GM12874 (cell line): Measurements from ENCODE around the gene FITM1.

Experiments used
- CTCF ChIP-seq: IDR thresholded peaks from 2 replicates; pipeline ENCODE4 v1.5.1; 2011; ENCODE audit warnings: low read depth, mild to moderate bottlenecking, control low read depth, low read length, moderate library complexity; ENCODE audit not compliant: insufficient read depth

FITM1 gene

GRCh38 chr14:24177041-24177825 is 46.8 kb downstream of the FITM1 start:
- no peak for TF ChIP-seq CTCF

- TF ChIP-seq CTCF = no peak
These were observed 47.4 kb downstream of the FITM1 start for GRCh38 chr14:24177891-24178290.

- TF ChIP-seq CTCF = no peak
These were observed 48.1 kb downstream of the FITM1 start for GRCh38 chr14:24178399-24179178.

GRCh38 chr14:24179294-24179960 is 49.0 kb downstream of the FITM1 start:
- no peak for TF ChIP-seq CTCF

GRCh38 chr14:24179961-24180796 is 49.7 kb downstream of the FITM1 start:
- TF ChIP-seq CTCF = no peak

GRCh38 chr14:24181371-24182077 is 51.1 kb downstream of the FITM1 start:
- TF ChIP-seq CTCF = no peak
